ENCODE data around the gene DGKG. TPM values are rescaled to one million over a fixed set of nuclear protein-coding genes. Genes with fewer than 3 reads are reported as not detected.

Gene DGKG
- total and polyA plus RNA-seq, 8 donors = 4.2 to 7.6 (median 5.5) TPM

DNA sequence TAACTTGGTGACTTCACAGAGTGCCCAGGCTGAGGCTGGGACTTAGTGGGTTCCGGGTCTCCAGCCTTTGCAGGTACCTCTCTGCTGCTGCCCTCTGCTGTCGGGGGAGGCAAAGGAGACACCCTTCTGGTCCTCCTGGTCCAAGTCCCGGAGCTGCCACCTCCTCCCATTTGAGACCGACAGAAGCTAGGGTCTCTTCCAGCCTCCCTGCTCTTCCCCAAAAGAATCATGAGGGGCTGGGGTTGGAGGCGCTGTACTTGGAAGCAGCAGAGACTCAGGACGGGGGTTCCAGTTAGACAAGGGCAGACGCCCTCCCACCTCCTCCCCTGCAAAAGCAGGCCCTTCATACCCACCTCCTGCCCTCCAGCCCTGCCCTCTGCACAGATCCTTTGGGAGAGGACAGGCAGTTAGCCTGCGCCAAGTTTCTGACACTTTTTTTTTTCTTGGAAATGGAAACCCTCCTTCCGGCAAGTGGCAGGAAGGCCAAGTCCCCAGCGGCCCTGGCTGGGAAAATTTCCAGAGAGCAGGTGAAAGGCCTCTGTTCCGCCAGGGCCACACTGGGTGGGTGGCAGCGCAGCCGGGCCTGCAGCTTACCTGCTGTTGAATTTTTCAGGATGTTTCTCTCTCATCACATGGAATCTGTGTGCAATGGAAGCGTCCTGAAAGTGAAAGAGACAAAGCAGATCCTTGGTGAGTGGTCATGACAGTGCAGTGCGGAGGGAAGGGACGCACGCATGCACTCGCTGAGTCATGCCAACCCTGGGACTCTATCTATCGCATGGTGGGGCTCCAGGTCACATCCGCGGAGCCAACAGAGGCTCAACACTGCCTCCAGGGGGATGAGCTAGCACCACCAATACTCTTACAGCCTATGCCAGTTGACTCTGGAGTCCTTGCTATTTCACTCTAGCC is 119.9 kb downstream of the DGKG start:
- H3K9me3 ChIP-seq = no peaks in the 10 kb centered on the region
- H3K27ac ChIP-seq = peak overlapping the region in 1 of 2 donors; percentile 49
- TF ChIP-seq, protein P1, sequence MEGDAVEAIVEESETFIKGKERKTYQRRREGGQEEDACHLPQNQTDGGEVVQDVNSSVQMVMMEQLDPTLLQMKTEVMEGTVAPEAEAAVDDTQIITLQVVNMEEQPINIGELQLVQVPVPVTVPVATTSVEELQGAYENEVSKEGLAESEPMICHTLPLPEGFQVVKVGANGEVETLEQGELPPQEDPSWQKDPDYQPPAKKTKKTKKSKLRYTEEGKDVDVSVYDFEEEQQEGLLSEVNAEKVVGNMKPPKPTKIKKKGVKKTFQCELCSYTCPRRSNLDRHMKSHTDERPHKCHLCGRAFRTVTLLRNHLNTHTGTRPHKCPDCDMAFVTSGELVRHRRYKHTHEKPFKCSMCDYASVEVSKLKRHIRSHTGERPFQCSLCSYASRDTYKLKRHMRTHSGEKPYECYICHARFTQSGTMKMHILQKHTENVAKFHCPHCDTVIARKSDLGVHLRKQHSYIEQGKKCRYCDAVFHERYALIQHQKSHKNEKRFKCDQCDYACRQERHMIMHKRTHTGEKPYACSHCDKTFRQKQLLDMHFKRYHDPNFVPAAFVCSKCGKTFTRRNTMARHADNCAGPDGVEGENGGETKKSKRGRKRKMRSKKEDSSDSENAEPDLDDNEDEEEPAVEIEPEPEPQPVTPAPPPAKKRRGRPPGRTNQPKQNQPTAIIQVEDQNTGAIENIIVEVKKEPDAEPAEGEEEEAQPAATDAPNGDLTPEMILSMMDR (IDR thresholded peaks at IDR 0.05) = peak; percentile 36 to 50
- H3K27me3 ChIP-seq = no peaks in the 10 kb centered on the region
- peak in 3 of 4 donors; percentile 60 to 85 (median 78) for DNase-seq
- intact Hi-C loops (cut with DNase I) = no loop called here
- ATAC-seq = peak; percentile 96
- peaks cover 0 to 11% of the 10 kb centered on the region in 2 donors for H3K36me3 ChIP-seq
- H3K4me1 ChIP-seq = peaks cover 10% of the 10 kb centered on the region in 2 donors
- H3K4me3 ChIP-seq = peak overlapping the region in 1 of 2 donors; percentile 36

DNA sequence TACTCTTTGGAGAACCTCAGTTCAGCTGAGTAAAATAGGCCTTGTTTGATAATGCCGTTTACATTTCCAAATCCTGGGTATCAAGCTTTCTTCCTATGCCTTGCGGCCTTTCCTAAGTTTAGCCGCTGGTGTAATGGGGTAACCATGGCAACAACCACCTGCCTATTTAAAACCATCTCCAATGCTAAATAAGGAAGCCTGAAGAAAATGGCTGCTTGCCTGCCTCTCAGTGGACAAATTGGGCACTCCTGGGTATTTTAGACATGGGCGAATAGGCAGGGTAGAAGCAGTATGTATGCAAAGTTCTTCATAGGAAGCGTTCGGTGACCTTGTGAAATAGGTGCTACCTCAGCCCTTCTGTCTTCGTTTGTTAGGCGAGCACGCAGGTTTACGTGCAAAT is 122.7 kb downstream of the DGKG start:
- Histone ChIP-seq H3K4me1 (peaks cover 10% of the 10 kb centered on the region in 2 donors), H3K36me3 (peaks cover 0 to 6% of the 10 kb centered on the region in 2 donors), H3K4me3 (no peak overlapping the region), H3K9me3 (no peaks in the 10 kb centered on the region), H3K27ac (no peak overlapping the region), H3K27me3 (no peaks in the 10 kb centered on the region)
- peak; percentile 2 for ATAC-seq
- TF ChIP-seq, protein P1 (IDR thresholded peaks at IDR 0.05) = no peak
- intact Hi-C loops (cut with DNase I) = no loop called here
- DNase-seq = peak in 1 of 4 donors; percentile 52

DNA sequence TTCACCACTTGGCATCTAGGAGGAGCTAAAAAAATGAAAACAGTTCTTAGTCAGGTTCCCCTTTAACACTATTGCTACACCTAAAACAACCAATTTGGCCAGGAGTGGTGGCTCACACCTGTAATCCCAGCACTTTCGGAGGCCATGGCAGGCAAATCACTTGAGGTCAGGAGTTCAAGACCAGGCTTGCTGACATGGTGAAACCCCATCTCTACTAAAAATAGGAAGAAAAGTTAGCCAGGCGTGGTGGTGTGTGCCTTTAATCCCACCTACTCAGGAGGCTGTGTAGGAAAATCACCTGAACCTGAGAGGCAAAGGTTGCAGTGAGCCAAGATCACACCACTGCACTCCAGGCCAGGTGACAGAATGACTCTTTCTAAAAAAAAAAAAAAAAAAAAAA is 124.1 kb downstream of the DGKG start:
- Histone ChIP-seq H3K4me1 (peaks cover 10% of the 10 kb centered on the region in 2 donors), H3K27me3 (no peaks in the 10 kb centered on the region), H3K4me3 (no peak overlapping the region), H3K27ac (no peak overlapping the region), H3K9me3 (no peaks in the 10 kb centered on the region), H3K36me3 (peaks cover 0 to 6% of the 10 kb centered on the region in 2 donors)
- TF ChIP-seq, protein P1 (IDR thresholded peaks at IDR 0.05) = no peak
- no peak for ATAC-seq
- intact Hi-C loops (cut with DNase I) = no loop called here
- no peak for DNase-seq

DNA sequence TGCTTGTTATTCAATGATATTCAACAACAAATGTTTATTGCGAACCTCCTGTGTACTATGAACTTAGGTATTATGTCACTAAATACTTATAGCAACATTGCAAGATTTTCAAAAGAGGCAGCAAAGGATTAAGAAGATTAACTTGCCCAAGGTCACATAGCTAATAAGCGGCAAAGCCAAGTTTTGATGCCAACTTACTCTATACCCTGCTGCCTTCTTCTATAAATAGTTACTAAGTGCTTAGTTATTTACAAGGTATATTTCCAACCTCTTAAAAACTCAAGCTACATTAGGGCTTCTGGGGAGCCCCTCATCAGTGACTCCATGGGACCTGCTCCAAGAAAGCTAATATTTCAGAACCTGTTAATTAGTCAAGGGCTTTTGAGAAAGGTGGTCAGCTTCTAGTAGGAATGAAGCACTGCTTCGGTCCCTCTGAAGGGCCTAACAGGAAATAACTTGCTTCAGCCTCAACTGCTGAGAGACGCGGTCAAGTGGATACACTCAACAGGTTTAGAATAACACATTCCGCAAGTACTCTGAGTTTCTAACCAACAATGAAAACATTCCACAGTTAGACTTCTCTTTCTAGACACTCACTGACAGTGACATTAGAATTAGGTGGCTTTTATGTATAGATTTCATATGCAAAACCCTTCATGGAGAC is 125.5 kb downstream of the DGKG start:
- TF ChIP-seq, protein P1 (IDR thresholded peaks at IDR 0.05) = no peak
- Histone ChIP-seq H3K36me3 (peaks cover 0 to 6% of the 10 kb centered on the region in 2 donors), H3K27ac (no peak overlapping the region), H3K27me3 (no peaks in the 10 kb centered on the region), H3K4me3 (no peak overlapping the region), H3K9me3 (no peaks in the 10 kb centered on the region), H3K4me1 (peaks cover 0 to 1% of the 10 kb centered on the region in 2 donors)
- DNase-seq (peak in 2 of 4 donors; percentile 50 to 83), ATAC-seq (peak; percentile 88)
- intact Hi-C loops (cut with DNase I) = no loop called here

DNA sequence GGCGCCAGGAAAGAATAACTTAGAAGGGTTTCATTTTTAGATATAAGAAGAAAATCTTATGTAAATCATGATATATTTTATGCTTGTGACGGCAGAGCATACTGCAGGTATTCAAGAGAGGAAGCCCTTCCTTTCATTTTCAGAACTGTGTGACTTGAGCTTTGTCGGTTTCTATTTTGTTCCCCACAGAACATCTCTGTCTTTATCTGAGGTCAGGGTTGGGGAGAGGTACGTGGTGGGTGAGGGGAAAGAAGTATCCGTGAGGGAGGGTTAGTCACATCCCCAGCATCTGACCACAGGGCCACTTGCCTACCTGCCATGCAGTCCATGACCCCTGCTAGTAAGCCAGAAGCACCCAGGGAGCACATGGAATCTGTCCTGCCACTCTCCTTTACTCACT is 126.5 kb downstream of the DGKG start:
- peaks cover 0 to under 1% of the 10 kb centered on the region in 2 donors for H3K36me3 ChIP-seq
- no peak overlapping the region for H3K27ac ChIP-seq
- TF ChIP-seq, protein P1 (IDR thresholded peaks at IDR 0.05) = no peak
- ATAC-seq (no peak), DNase-seq (no peak)
- H3K9me3 ChIP-seq = no peaks in the 10 kb centered on the region
- intact Hi-C loops (cut with DNase I) = no loop called here
- H3K27me3 ChIP-seq = no peaks in the 10 kb centered on the region
- H3K4me1 ChIP-seq = no peaks in the 10 kb centered on the region
- no peak overlapping the region for H3K4me3 ChIP-seq

Data from left lung (tissue), 10 donors.